HepG2 (cell line): ENCODE measurements around the gene ADCY7. TPM values are rescaled to one million over a fixed set of nuclear protein-coding genes. Genes with fewer than 3 reads are reported as not detected.

ENCODE experiments used
- FOXA3 ChIP-seq: IDR thresholded peaks from 2 replicates; pipeline ENCODE4 v1.6.1; 2016; ENCODE audit warnings: missing genetic modification reagents, missing compliant biosample characterization
- KDM1A ChIP-seq: IDR thresholded peaks from 2 replicates; pipeline ENCODE4 v1.6.1; 2016; ENCODE audit warnings: missing compliant biosample characterization
- REXO4 ChIP-seq: sonication (generic); formaldehyde crosslinking; IDR thresholded peaks from 2 replicates; pipeline ENCODE4 v1.8.0; 2022; ENCODE audit warnings: missing genetic modification reagents, mild to moderate bottlenecking, borderline replicate concordance
- SNRNP70 ChIP-seq: fragments of 200-400 bp; formaldehyde crosslinking; IDR thresholded peaks from 2 replicates; pipeline ENCODE4 v1.6.1; 2017; ENCODE audit warnings: mild to moderate bottlenecking, low read depth, low read length, moderate library complexity
- SOX6 ChIP-seq, 2 experiments: fragments of 450-650 bp in 1 of 2; sonication (generic) in 1 of 2; formaldehyde crosslinking in 1 of 2; IDR thresholded peaks; 2 replicates each; pipeline versions ENCODE4 v1.4.0 to v1.6.1; 2017 to 2020; ENCODE audit warnings: antibody characterized with exemption in 1 of 2, mild to moderate bottlenecking in 1 of 2, missing genetic modification reagents in 1 of 2
- TAF1 ChIP-seq: sonication (generic); formaldehyde crosslinking; IDR thresholded peaks from 2 replicates; pipeline ENCODE4 v1.4.0; 2020; ENCODE audit warnings: missing genetic modification reagents
- ZNF33A ChIP-seq: sonication (generic); formaldehyde crosslinking; IDR thresholded peaks from 2 replicates; pipeline ENCODE4 v1.5.1; 2020; ENCODE audit warnings: missing genetic modification reagents, mild to moderate bottlenecking, moderate library complexity, borderline replicate concordance
- ZNF430 ChIP-seq: sonication (generic); formaldehyde crosslinking; IDR thresholded peaks from 2 replicates; pipeline ENCODE4 v1.9.0; 2021; ENCODE audit warnings: mild to moderate bottlenecking, missing genetic modification reagents
- ZNF737 ChIP-seq: sonication (generic); formaldehyde crosslinking; IDR thresholded peaks from 2 replicates; pipeline ENCODE4 v1.5.0; 2020; ENCODE audit warnings: missing genetic modification reagents, mild to moderate bottlenecking, borderline replicate concordance
- ZZZ3 ChIP-seq: sonication (generic); formaldehyde crosslinking; IDR thresholded peaks from 2 replicates; pipeline ENCODE4 v1.4.0; 2020; ENCODE audit warnings: missing genetic modification reagents, mild to moderate bottlenecking, borderline replicate concordance
- polyA plus RNA-seq, 8 experiments: library from polyadenylated mRNA; depleted of rRNA in 3 of 8; stranded (reverse) in 7 of 8; unstranded in 1 of 8; fragments of >200 nt; fragmentation: Illumina TruSeq in 4 of 8; extraction: Trizol in 4 of 8; gene quantifications; 2 replicates each; pipeline versions ENCODE4 v1.2.1 to v1.2.3, GENCODE V29; 2011 to 2016; ENCODE audit warnings: low read depth in 4 of 8, missing spikeins in 1 of 8, mixed read lengths in 1 of 8; ENCODE audit not compliant: insufficient read depth in 1 of 8
- total RNA-seq, 5 experiments: library from RNA; depleted of rRNA; stranded (reverse); fragments of >200 nt; fragmentation: Illumina TruSeq; extraction: Trizol; gene quantifications; 2 replicates each; pipeline ENCODE4 v1.2.3, GENCODE V29; 2016; ENCODE audit warnings: low read depth in 1 of 5
- TF ChIP-seq, protein P1 (sequence below): sonication (generic); formaldehyde crosslinking; IDR thresholded peaks from 2 replicates; pipeline ENCODE4 v1.4.0; 2020; ENCODE audit warnings: mild to moderate bottlenecking, missing genetic modification reagents, borderline replicate concordance
- TF ChIP-seq, protein P2 (sequence below): IDR thresholded peaks from 2 replicates; pipeline ENCODE4 v1.6.1; 2016; ENCODE audit warnings: missing biosample characterization, missing genetic modification reagents, low read depth
- TF ChIP-seq, protein P3 (sequence below): sonication (generic); formaldehyde crosslinking; IDR thresholded peaks from 2 replicates; pipeline ENCODE4 v1.4.0; 2020; ENCODE audit warnings: mild to moderate bottlenecking, missing genetic modification reagents
- TF ChIP-seq, protein P4 (sequence below): sonication (generic); formaldehyde crosslinking; IDR thresholded peaks from 2 replicates; pipeline ENCODE4 v1.5.1; 2020; ENCODE audit warnings: missing genetic modification reagents, mild to moderate bottlenecking, borderline replicate concordance
- TF ChIP-seq, protein P5 (sequence below): IDR thresholded peaks from 2 replicates; pipeline ENCODE4 v1.6.1; 2018; ENCODE audit warnings: missing genetic modification reagents
- TF ChIP-seq, protein P6 (sequence below): sonication (generic); formaldehyde crosslinking; IDR thresholded peaks from 2 replicates; pipeline ENCODE4 v1.8.1; 2023; ENCODE audit warnings: missing genetic modification reagents, inconsistent platforms, borderline replicate concordance

ADCY7 gene
- total and polyA plus RNA-seq, 2 of the 13 experiments (the other 11 are each of a cell fraction or from before 2014, with no cell fraction given): 2.2 to 4.3 TPM

DNA sequence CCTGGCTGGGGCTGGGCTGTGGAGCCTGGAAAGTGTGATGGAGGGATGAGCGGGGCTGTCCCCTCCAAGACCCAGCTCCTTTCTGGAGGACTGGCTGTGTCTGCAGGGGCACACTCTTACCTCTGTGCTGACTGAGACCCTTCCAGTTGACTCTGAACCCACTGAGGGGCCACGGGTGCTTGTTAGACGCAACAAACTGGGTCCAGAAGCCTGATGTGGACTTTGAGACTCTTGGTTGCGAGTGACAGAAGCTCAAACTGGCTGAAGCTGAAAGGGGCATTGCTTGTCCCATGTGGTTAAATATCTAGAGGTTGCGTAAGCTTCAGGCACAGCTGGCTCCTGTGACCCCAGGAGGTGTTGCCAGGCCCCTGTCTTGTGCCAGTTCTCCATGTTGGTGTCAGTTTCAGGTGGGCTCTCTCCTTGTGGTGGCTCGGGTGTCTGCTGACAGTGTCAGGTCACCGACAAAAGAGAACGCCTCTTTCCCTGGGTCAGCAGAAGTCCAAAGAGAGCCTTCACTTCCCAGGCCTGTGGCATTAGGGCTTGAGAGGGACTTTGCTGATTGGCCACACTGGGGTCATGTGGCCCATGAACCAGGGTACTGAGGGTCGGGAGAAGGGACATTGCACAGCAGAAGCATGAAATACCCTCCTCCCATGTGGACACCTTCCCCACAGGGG, 16.7 kb downstream of the ADCY7 start (continued):
- TF ChIP-seq ZZZ3 (no peak), ZNF737 (CRISPR knock-in tag) (no peak), FOXA3 (CRISPR knock-in tag) (peak; percentile 60), SOX6 (IDR thresholded peaks at IDR 0.05) (no peak), SOX6 (CRISPR knock-in tag; IDR thresholded peaks at IDR 0.05) (peak; percentile 65), TAF1 (CRISPR knock-in tag) (no peak), KDM1A (CRISPR knock-in tag) (no peak), ZNF33A (no peak), ZNF430 (CRISPR knock-in tag) (no peak; the same call in 1 of the 2 replicates), SNRNP70 (no peak), REXO4 (CRISPR knock-in tag) (no peak)
- TF ChIP-seq, protein P1, sequence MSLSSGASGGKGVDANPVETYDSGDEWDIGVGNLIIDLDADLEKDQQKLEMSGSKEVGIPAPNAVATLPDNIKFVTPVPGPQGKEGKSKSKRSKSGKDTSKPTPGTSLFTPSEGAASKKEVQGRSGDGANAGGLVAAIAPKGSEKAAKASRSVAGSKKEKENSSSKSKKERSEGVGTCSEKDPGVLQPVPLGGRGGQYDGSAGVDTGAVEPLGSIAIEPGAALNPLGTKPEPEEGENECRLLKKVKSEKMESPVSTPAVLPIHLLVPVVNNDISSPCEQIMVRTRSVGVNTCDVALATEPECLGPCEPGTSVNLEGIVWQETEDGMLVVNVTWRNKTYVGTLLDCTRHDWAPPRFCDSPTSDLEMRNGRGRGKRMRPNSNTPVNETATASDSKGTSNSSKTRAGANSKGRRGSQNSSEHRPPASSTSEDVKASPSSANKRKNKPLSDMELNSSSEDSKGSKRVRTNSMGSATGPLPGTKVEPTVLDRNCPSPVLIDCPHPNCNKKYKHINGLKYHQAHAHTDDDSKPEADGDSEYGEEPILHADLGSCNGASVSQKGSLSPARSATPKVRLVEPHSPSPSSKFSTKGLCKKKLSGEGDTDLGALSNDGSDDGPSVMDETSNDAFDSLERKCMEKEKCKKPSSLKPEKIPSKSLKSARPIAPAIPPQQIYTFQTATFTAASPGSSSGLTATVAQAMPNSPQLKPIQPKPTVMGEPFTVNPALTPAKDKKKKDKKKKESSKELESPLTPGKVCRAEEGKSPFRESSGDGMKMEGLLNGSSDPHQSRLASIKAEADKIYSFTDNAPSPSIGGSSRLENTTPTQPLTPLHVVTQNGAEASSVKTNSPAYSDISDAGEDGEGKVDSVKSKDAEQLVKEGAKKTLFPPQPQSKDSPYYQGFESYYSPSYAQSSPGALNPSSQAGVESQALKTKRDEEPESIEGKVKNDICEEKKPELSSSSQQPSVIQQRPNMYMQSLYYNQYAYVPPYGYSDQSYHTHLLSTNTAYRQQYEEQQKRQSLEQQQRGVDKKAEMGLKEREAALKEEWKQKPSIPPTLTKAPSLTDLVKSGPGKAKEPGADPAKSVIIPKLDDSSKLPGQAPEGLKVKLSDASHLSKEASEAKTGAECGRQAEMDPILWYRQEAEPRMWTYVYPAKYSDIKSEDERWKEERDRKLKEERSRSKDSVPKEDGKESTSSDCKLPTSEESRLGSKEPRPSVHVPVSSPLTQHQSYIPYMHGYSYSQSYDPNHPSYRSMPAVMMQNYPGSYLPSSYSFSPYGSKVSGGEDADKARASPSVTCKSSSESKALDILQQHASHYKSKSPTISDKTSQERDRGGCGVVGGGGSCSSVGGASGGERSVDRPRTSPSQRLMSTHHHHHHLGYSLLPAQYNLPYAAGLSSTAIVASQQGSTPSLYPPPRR (CRISPR knock-in tag): no peak; the same call in 1 of the 2 replicates
- TF ChIP-seq, protein P2, sequence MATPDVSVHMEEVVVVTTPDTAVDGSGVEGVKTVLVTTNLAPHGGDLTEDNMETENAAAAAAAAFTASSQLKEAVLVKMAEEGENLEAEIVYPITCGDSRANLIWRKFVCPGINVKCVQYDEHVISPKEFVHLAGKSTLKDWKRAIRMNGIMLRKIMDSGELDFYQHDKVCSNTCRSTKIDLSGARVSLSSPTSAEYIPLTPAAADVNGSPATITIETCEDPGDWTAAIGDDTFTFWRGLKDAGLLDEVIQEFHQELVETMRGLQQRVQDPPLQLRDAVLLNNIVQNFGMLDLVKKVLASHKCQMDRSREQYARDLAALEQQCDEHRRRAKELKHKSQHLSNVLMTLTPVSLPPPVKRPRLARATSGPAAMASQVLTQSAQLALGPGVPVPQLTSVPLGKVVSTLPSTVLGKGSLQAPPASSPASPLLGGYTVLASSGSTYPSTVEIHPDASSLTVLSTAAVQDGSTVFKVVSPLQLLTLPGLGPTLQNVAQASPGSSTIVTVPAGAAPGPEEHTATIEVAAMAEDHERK: no peak
- TF ChIP-seq, protein P3, sequence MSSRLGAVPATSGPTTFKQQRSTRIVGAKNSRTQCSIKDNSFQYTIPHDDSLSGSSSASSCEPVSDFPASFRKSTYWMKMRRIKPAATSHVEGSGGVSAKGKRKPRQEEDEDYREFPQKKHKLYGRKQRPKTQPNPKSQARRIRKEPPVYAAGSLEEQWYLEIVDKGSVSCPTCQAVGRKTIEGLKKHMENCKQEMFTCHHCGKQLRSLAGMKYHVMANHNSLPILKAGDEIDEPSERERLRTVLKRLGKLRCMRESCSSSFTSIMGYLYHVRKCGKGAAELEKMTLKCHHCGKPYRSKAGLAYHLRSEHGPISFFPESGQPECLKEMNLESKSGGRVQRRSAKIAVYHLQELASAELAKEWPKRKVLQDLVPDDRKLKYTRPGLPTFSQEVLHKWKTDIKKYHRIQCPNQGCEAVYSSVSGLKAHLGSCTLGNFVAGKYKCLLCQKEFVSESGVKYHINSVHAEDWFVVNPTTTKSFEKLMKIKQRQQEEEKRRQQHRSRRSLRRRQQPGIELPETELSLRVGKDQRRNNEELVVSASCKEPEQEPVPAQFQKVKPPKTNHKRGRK (CRISPR knock-in tag): no peak
- TF ChIP-seq, protein P4, sequence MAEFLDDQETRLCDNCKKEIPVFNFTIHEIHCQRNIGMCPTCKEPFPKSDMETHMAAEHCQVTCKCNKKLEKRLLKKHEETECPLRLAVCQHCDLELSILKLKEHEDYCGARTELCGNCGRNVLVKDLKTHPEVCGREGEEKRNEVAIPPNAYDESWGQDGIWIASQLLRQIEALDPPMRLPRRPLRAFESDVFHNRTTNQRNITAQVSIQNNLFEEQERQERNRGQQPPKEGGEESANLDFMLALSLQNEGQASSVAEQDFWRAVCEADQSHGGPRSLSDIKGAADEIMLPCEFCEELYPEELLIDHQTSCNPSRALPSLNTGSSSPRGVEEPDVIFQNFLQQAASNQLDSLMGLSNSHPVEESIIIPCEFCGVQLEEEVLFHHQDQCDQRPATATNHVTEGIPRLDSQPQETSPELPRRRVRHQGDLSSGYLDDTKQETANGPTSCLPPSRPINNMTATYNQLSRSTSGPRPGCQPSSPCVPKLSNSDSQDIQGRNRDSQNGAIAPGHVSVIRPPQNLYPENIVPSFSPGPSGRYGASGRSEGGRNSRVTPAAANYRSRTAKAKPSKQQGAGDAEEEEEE: no peak; the same call in 1 of the 2 replicates
- TF ChIP-seq, protein P5, sequence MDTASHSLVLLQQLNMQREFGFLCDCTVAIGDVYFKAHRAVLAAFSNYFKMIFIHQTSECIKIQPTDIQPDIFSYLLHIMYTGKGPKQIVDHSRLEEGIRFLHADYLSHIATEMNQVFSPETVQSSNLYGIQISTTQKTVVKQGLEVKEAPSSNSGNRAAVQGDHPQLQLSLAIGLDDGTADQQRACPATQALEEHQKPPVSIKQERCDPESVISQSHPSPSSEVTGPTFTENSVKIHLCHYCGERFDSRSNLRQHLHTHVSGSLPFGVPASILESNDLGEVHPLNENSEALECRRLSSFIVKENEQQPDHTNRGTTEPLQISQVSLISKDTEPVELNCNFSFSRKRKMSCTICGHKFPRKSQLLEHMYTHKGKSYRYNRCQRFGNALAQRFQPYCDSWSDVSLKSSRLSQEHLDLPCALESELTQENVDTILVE (CRISPR knock-in tag): no peak; the same call in 1 of the 2 replicates
- TF ChIP-seq, protein P6, sequence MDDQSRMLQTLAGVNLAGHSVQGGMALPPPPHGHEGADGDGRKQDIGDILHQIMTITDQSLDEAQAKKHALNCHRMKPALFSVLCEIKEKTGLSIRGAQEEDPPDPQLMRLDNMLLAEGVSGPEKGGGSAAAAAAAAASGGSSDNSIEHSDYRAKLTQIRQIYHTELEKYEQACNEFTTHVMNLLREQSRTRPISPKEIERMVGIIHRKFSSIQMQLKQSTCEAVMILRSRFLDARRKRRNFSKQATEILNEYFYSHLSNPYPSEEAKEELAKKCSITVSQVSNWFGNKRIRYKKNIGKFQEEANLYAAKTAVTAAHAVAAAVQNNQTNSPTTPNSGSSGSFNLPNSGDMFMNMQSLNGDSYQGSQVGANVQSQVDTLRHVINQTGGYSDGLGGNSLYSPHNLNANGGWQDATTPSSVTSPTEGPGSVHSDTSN (CRISPR knock-in tag): no peak
